PC-3 (cell line): ENCODE data around the gene HDAC10.

Experiments
- CTCF ChIP-seq: fragments of 300-600 bp; sonication (generic); conservative IDR thresholded peaks from 2 replicates; pipeline ENCODE4 v1.5.1; 2017; ENCODE audit warnings: antibody characterized with exemption, low read depth, mild to moderate bottlenecking, low read length
- EZH2 ChIP-seq: fragments of 300-600 bp; sonication (generic); IDR thresholded peaks from one replicate; pipeline ENCODE4 v1.6.1; 2017; ENCODE audit warnings: antibody characterized with exemption, mild to moderate bottlenecking, low read length; ENCODE audit not compliant: unreplicated experiment

- TF ChIP-seq CTCF: no peak
- TF ChIP-seq EZH2: no peak
These were observed 31.5 kb upstream of the HDAC10 start for GRCh38 chr22:50282361-50283155.
